HG02759 (cell line): ENCODE measurements around the gene ICAM4.
A peak's percentile ranks its signal among the peaks of the same experiment; 100 is the strongest.
"Not testable (repeated sequence)": the region's sequence is repeated elsewhere in the genome, so short reads cannot be mapped to it uniquely, and the experiment has no call there.

ENCODE experiments used
- ATAC-seq: cut with Tn5 transposase; IDR thresholded peaks from one replicate; pipeline ENCODE4 v1.9.1; 2021; ENCODE audit warnings: mild to moderate bottlenecking, moderate library complexity; ENCODE audit not compliant: unreplicated experiment

The ICAM4 gene

GRCh38 chr19:10268071-10268470 is 18.7 kb upstream of the ICAM4 start:
- ATAC-seq = no peak

GRCh38 chr19:10269333-10270179 is 17.2 kb upstream of the ICAM4 start:
- peak; percentile 41 for ATAC-seq

DNA sequence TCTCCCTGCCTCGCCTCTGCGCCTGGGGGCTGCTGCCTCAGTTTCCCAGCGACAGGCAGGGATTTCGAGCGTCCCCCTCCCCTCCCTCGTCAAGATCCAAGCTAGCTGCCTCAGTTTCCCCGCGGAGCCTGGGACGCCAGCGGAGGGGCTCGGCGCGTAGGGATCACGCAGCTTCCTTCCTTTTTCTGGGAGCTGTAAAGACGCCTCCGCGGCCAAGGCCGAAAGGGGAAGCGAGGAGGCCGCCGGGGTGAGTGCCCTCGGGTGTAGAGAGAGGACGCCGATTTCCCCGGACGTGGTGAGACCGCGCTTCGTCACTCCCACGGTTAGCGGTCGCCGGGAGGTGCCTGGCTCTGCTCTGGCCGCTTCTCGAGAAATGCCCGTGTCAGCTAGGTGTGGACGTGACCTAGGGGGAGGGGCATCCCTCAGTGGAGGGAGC is 16.6 kb upstream of the ICAM4 start:
- peak; percentile 42 for ATAC-seq

GRCh38 chr19:10270616-10271394 is 15.9 kb upstream of the ICAM4 start, which contains the start of gene ICAM1:
Gene ICAM1 (plus strand): TSS chr19:10271120. CDS start chr19:10271160, 40 bp downstream.
- peak; percentile 56 for ATAC-seq

- peak; percentile 25 for ATAC-seq
Measured at GRCh38 chr19:10271543-10272086, 15.1 kb upstream of the ICAM4 start.

DNA sequence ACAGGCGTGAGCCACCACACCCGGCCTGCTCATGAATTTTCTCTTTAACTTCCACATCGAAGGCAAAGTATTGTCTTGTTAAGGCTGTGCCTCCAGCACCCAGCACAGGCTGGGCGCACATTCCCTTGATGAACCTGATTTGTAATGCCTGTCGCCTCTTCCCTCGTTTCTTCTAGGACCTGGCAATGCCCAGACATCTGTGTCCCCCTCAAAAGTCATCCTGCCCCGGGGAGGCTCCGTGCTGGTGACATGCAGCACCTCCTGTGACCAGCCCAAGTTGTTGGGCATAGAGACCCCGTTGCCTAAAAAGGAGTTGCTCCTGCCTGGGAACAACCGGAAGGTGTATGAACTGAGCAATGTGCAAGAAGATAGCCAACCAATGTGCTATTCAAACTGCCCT is 12.2 kb upstream of the ICAM4 start:
- no peak for ATAC-seq

- ATAC-seq = no peak
Measured at GRCh38 chr19:10277795-10278589, 8.8 kb upstream of the ICAM4 start.

DNA sequence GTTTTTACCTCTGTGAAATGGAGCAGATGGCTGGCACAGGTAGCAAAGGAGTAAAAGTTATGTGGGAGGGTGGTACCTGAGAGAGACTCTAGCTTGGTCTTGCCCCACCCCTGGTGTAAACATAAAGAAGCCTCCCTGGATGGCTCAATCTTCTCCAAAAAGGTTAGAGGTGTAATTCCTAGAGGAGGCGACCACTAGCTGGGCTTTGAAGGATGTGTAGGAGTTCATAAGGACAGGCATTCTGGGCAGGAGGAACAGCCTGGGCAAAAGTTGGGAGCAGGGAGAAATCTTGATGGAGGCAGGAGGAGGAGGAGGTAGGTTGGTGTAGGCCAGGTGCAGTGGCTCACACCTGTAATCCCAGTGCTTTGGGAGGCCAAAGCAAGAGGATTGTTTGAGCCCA is 7.8 kb upstream of the ICAM4 start:
- no peak for ATAC-seq

DNA sequence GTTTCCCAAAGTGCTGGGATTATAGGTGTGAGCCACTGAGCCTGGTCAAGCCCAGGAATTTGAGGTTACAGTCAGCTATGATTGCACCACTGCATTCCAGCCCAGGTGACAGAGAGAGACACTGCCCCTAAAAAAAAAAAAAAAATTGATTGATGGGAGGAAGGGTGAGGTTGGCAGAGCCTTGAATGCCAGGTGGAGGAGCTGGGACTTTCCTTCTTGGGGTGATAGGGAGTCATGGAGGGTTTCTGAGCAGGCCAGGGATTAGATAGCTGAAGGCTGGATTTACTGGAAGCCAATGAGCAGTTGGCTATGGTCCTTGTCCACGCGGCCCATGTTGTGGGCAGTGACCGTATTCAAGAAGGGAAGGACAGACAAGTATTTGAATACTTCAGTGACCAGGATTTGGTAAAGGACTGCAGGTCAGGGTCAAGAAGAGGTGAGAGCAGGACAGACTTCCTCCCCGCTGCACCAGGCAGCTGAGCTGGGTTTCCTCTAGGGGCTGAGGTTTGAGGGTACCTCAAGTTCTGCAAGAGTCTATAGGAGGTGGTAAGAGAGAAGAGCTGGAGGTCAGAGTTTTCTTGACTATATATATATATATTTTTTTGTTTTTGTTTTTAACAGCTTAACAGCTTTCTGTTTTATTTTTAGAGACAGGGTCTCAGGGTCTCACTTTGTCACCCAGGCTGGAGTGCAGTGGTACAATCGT is 6.9 kb upstream of the ICAM4 start:
- no peak for ATAC-seq

DNA sequence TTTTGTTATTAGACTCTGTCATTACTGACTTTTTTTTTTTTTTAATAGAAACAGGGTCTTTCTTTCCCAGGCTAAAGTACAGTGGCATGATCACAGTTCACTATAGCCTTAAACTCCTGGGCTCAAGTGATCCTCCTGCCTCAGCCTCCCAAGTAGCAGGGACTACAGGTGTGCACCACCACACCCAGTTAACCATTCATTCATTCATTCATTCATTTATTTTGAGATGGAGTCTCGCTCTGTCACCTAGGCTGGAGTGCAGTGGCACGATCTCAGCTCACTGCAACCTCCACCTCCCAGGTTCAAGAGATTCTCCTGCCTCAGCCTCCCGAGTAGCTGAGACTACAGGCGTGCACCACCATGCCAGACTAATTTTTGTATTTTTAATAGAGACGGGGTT is 4.7 kb upstream of the ICAM4 start:
- not testable (repeated sequence) for ATAC-seq

- ATAC-seq = no peak
Measured at GRCh38 chr19:10283301-10284064, 3.3 kb upstream of the ICAM4 start.

DNA sequence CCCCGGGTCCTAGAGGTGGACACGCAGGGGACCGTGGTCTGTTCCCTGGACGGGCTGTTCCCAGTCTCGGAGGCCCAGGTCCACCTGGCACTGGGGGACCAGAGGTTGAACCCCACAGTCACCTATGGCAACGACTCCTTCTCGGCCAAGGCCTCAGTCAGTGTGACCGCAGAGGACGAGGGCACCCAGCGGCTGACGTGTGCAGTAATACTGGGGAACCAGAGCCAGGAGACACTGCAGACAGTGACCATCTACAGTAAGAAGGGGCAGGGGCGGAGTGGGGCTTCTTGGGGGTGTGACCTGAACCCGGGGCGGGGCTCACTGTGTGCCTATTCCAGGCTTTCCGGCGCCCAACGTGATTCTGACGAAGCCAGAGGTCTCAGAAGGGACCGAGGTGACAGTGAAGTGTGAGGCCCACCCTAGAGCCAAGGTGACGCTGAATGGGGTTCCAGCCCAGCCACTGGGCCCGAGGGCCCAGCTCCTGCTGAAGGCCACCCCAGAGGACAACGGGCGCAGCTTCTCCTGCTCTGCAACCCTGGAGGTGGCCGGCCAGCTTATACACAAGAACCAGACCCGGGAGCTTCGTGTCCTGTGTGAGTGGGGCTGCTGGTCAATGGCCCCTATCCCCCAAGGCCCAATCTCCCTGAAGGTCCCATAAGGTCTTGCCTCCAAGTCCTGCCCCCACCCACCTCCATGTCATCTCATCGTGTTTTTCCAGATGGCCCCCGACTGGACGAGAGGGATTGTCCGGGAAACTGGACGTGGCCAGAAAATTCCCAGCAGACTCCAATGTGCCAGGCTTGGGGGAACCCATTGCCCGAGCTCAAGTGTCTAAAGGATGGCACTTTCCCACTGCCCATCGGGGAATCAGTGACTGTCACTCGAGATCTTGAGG is 2.4 kb upstream of the ICAM4 start:
- no peak for ATAC-seq

DNA sequence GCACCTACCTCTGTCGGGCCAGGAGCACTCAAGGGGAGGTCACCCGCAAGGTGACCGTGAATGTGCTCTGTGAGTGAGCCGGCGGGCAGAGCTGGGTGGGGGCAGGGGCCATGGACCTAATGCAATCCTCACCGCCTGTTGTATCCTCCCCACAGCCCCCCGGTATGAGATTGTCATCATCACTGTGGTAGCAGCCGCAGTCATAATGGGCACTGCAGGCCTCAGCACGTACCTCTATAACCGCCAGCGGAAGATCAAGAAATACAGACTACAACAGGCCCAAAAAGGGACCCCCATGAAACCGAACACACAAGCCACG is 1.8 kb upstream of the ICAM4 start:
- no peak for ATAC-seq

- no peak for ATAC-seq
Measured at GRCh38 chr19:10285393-10285792, 1.4 kb upstream of the ICAM4 start.

- no peak for ATAC-seq
Measured at GRCh38 chr19:10288662-10289166, 2.0 kb downstream of the ICAM4 start.

- ATAC-seq = no peak
Measured at GRCh38 chr19:10289167-10289835, 2.5 kb downstream of the ICAM4 start.

- no peak for ATAC-seq
Measured at GRCh38 chr19:10289836-10290356, 3.1 kb downstream of the ICAM4 start, which contains the start of gene ICAM5. Gene ICAM5 (plus strand): TSS chr19:10289952. CDS start chr19:10290044, 92 bp downstream.
